ENCODE data around the gene ELSPBP1. TPM values are rescaled to one million over a fixed set of nuclear protein-coding genes. Genes with fewer than 3 reads are reported as not detected.

The ELSPBP1 gene
- total RNA-seq, 1 experiment from 2014 or later: not detected

DNA sequence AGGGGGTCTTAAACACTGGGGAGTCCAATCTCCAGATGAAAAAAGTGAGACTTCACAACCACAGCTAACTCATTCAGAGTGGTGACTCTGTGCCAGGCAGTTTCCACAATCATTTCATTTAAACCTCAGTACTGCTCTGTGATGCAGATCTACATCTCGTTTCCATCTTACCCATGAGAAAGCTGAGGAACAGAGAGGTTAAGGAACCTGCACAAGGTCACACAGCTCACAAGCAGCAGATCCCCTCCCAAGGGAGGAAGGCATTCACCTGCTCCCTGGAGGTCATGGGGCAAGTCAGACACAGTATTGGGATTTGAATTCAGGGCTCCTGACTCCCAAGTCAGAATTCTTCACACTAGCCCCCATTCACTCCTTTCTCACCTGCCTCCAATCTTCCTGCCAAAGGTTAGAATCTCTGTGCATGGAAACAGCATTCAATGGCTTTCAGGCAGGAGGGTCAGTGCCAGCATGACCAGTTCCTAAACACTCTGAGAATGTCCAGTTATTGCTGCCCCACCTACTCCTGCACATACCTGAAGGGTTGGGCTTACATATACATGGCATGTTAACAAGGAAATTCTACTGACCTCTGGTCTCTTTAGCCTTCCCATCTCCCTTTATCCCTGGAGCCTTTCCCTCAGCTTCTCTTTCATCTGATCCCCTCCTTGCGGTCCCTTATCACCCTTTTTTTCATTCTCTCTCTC lies 47.6 kb downstream of the ELSPBP1 start:
- H3K27me3 ChIP-seq (ENCODE audit: insufficient read depth, low read length): no peaks in the 10 kb centered on the region
- no peak for DNase-seq
- H4K5ac ChIP-seq (ENCODE audit: insufficient read length, low read depth, low read length): no peak overlapping the region
- no peak overlapping the region for H3T11ph ChIP-seq (ENCODE audit: low read length)
- Mint-ChIP-seq H3K36me3 (ENCODE audit: insufficient read depth in 1 of 3, low read depth in 3 of 3) (peaks cover 0 to 5% (median 2%) of the 10 kb centered on the region in 3 experiments; a peak in 3 of 7 replicates), H3K4me3 (peak overlapping the region in 1 of 2 experiments; percentile 30; a peak in 2 of 5 replicates), H3K9me3 (peaks cover 10 to 14% of the 10 kb centered on the region in 2 experiments; a peak in 4 of 5 replicates), H3K27me3 (ENCODE audit: low read depth) (peaks cover 25% of the 10 kb centered on the region), H3K27ac (no peak overlapping the region; a peak in 1 of 7 replicates), H3K4me1 (no peaks in the 10 kb centered on the region)
- no peak overlapping the region for H3K27ac ChIP-seq (ENCODE audit: insufficient read length, low read depth, low read length)
- H3K56ac ChIP-seq (ENCODE audit: insufficient read length, low read depth, low read length): no peak overlapping the region
- no peak overlapping the region for H2BK20ac ChIP-seq (ENCODE audit: low read depth, low read length, poor library complexity, severe bottlenecking)
- no peak overlapping the region for H2BK5ac ChIP-seq (ENCODE audit: insufficient read length, low read length)
- H2BK12ac ChIP-seq (ENCODE audit: insufficient read length, low read depth, low read length): no peak overlapping the region
- no peak overlapping the region for H3K18ac ChIP-seq (ENCODE audit: insufficient read length, low read depth, low read length)
- H2BK120ac ChIP-seq (ENCODE audit: low read depth, low read length, poor library complexity, severe bottlenecking): no peak overlapping the region
- H3K9ac ChIP-seq (ENCODE audit: extremely low read depth, insufficient read length, low read length): no peak overlapping the region
- no peaks in the 10 kb centered on the region for H3K9me3 ChIP-seq (ENCODE audit: control insufficient read depth, low read depth, low read length)
- H3K4me2 ChIP-seq (ENCODE audit: insufficient read depth, insufficient read length, low read length): no peak overlapping the region
- H3K23ac ChIP-seq (ENCODE audit: insufficient read length, low read depth, low read length): no peak overlapping the region
- no peaks in the 10 kb centered on the region for H3K23me2 ChIP-seq (ENCODE audit: insufficient read length, low read depth, low read length, poor library complexity, severe bottlenecking)
- no peak overlapping the region for H4K8ac ChIP-seq (replicated peaks; ENCODE audit: insufficient read length, low read depth, low read length)
- no CpG with 5 or more reads among the region's 2 CpGs for WGBS (ENCODE audit: extremely low coverage, insufficient read length, low lambda C conversion rate)
- no peaks in the 10 kb centered on the region for H3K79me2 ChIP-seq (ENCODE audit: insufficient read depth, low read length)
- no peak overlapping the region for H2BK15ac ChIP-seq (ENCODE audit: low read depth, low read length)
- H3K4ac ChIP-seq (ENCODE audit: low read depth, low read length): no peak overlapping the region
- no peak overlapping the region for H2AFZ ChIP-seq (ENCODE audit: low read length)
- TF ChIP-seq, protein P1, sequence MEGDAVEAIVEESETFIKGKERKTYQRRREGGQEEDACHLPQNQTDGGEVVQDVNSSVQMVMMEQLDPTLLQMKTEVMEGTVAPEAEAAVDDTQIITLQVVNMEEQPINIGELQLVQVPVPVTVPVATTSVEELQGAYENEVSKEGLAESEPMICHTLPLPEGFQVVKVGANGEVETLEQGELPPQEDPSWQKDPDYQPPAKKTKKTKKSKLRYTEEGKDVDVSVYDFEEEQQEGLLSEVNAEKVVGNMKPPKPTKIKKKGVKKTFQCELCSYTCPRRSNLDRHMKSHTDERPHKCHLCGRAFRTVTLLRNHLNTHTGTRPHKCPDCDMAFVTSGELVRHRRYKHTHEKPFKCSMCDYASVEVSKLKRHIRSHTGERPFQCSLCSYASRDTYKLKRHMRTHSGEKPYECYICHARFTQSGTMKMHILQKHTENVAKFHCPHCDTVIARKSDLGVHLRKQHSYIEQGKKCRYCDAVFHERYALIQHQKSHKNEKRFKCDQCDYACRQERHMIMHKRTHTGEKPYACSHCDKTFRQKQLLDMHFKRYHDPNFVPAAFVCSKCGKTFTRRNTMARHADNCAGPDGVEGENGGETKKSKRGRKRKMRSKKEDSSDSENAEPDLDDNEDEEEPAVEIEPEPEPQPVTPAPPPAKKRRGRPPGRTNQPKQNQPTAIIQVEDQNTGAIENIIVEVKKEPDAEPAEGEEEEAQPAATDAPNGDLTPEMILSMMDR (conservative IDR thresholded peaks at IDR 0.05): no peak
- no peak overlapping the region for H2AK5ac ChIP-seq (ENCODE audit: insufficient read length, low read length)
- H3K4me1 ChIP-seq (ENCODE audit: insufficient read depth, low read length): no peaks in the 10 kb centered on the region; the same call in 1 of the 2 replicates
- no peak overlapping the region for H3K14ac ChIP-seq (ENCODE audit: insufficient read depth, low read length)
- no peaks in the 10 kb centered on the region for H4K20me1 ChIP-seq (ENCODE audit: control insufficient read depth, insufficient read depth, insufficient read length)
- H4K91ac ChIP-seq (ENCODE audit: insufficient read length, low read depth, low read length): no peak overlapping the region
- no peaks in the 10 kb centered on the region for H3K79me1 ChIP-seq (ENCODE audit: insufficient read depth, low read depth, low read length, poor library complexity, severe bottlenecking)

All from H9 (cell line).